GM06990 (cell line): ENCODE data around the gene NAPSA.

ENCODE experiments used
- DNase-seq: peaks from one replicate; pipeline ENCODE4 v3.0.0-alpha.2; 2011; ENCODE audit not compliant: insufficient read length; ENCODE audit errors: extremely low read depth
- H3K27me3 ChIP-seq: replicated peaks from 2 replicates; pipeline ENCODE4 v1.6.0; 2011; ENCODE audit warnings: low read length; ENCODE audit not compliant: control insufficient read depth, insufficient read depth
- H3K36me3 ChIP-seq: 2 replicates; pipeline ENCODE4 v1.5.1; 2011; ENCODE audit warnings: low read length; ENCODE audit not compliant: control insufficient read depth, insufficient read depth
- H3K4me3 ChIP-seq: replicated peaks from 2 replicates; pipeline ENCODE4 v1.5.1; 2011; ENCODE audit warnings: low read depth, mild to moderate bottlenecking, control low read depth, low read length
- CTCF ChIP-seq: IDR thresholded peaks from 2 replicates; pipeline ENCODE4 v1.5.1; 2011; ENCODE audit warnings: low read length, control low read depth, mild to moderate bottlenecking, inconsistent platforms; ENCODE audit not compliant: insufficient read depth, poor library complexity, severe bottlenecking

The NAPSA gene

GRCh38 chr19:50324331-50324730, 41.1 kb downstream of the NAPSA start:
- no peak overlapping the region for H3K4me3 ChIP-seq
- no peak for DNase-seq
- H3K36me3 ChIP-seq = peaks cover 3% of the 10 kb centered on the region
- no peak for TF ChIP-seq CTCF
- no peaks in the 10 kb centered on the region; the same call in 1 of the 2 replicates for H3K27me3 ChIP-seq

GRCh38 chr19:50323782-50324133, 41.7 kb downstream of the NAPSA start:
- TF ChIP-seq CTCF = no peak
- H3K4me3 ChIP-seq = no peak overlapping the region
- H3K27me3 ChIP-seq = no peaks in the 10 kb centered on the region; the same call in 1 of the 2 replicates
- no peak for DNase-seq
- peaks cover 3% of the 10 kb centered on the region for H3K36me3 ChIP-seq

- DNase-seq = no peak
- no peaks in the 10 kb centered on the region for H3K27me3 ChIP-seq
- TF ChIP-seq CTCF = no peak
- H3K4me3 ChIP-seq = no peak overlapping the region
- H3K36me3 ChIP-seq = peaks cover 3% of the 10 kb centered on the region
Observed at GRCh38 chr19:50322931-50323781, 42.3 kb downstream of the NAPSA start.

GRCh38 chr19:50322234-50322633, 43.2 kb downstream of the NAPSA start:
- H3K27me3 ChIP-seq = no peaks in the 10 kb centered on the region
- H3K36me3 ChIP-seq = peaks cover 3% of the 10 kb centered on the region
- TF ChIP-seq CTCF = no peak
- no peak overlapping the region for H3K4me3 ChIP-seq
- no peak for DNase-seq

- Histone ChIP-seq H3K4me3 (no peak overlapping the region), H3K36me3 (peaks cover 3% of the 10 kb centered on the region)
- TF ChIP-seq CTCF = no peak
Observed at GRCh38 chr19:50321831-50322230, 43.6 kb downstream of the NAPSA start.

More at GRCh38 chr19:50321831-50322230, 43.6 kb downstream of the NAPSA start:
- no peak for DNase-seq
- H3K27me3 ChIP-seq = no peaks in the 10 kb centered on the region
